IMR-90 (cell line): Measurements from ENCODE around the gene ERMARD.

ENCODE experiments used
- CEBPB ChIP-seq: IDR thresholded peaks from 2 replicates; pipeline ENCODE4 v1.6.1; 2012; ENCODE audit warnings: low read depth, low read length, improper control_type of control experiment
- CTCF ChIP-seq: conservative IDR thresholded peaks from 2 replicates; pipeline ENCODE4 v1.5.1; 2012; ENCODE audit warnings: mild to moderate bottlenecking, low read depth, low read length, improper control_type of control experiment
- FOS ChIP-seq: fragments of 150-350 bp; IDR thresholded peaks from 2 replicates; pipeline ENCODE4 v1.6.1; 2016; ENCODE audit warnings: low read depth, low read length
- MAFK ChIP-seq: IDR thresholded peaks from 2 replicates; pipeline ENCODE4 v1.6.1; 2012; ENCODE audit warnings: low read depth, low read length, improper control_type of control experiment
- MAZ ChIP-seq: IDR thresholded peaks from 2 replicates; pipeline ENCODE4 v1.6.1; 2012; ENCODE audit warnings: low read depth, mild to moderate bottlenecking, low read length, improper control_type of control experiment, moderate library complexity, borderline replicate concordance
- POLR2A ChIP-seq: IDR thresholded peaks from 2 replicates; pipeline ENCODE4 v1.6.1; 2012; ENCODE audit warnings: mild to moderate bottlenecking, low read depth, low read length
- RAD21 ChIP-seq: IDR thresholded peaks from 2 replicates; pipeline ENCODE4 v1.6.1; 2012; ENCODE audit warnings: low read length, improper control_type of control experiment
- RCOR1 ChIP-seq: IDR thresholded peaks from 2 replicates; pipeline ENCODE4 v1.6.1; 2012; ENCODE audit warnings: mild to moderate bottlenecking, low read length, improper control_type of control experiment; ENCODE audit not compliant: insufficient replicate concordance
- RFX5 ChIP-seq: IDR thresholded peaks from 2 replicates; pipeline ENCODE4 v1.8.0; 2012; ENCODE audit warnings: low read depth, mild to moderate bottlenecking, low read length, moderate library complexity
- SMC3 ChIP-seq: fragments of 150-350 bp; IDR thresholded peaks from 2 replicates; pipeline ENCODE4 v1.6.1; 2016; ENCODE audit warnings: low read depth, mild to moderate bottlenecking, antibody characterized with exemption, low read length, moderate library complexity
- USF2 ChIP-seq: fragments of 150-350 bp; IDR thresholded peaks from 2 replicates; pipeline ENCODE4 v1.6.1; 2017; ENCODE audit warnings: mild to moderate bottlenecking, antibody characterized with exemption, low read length, low read depth

- no peak for TF ChIP-seq RAD21
- TF ChIP-seq RFX5: no peak
- no peak for TF ChIP-seq CTCF
- TF ChIP-seq CEBPB: no peak
- no peak for TF ChIP-seq SMC3
- TF ChIP-seq POLR2A: no peak
- TF ChIP-seq FOS: no peak
- no peak for TF ChIP-seq MAFK
- TF ChIP-seq USF2: no peak
- TF ChIP-seq RCOR1: no peak
- no peak for TF ChIP-seq MAZ
Measured at GRCh38 chr6:169813969-169814368, 62.5 kb downstream of the ERMARD start.
